Endothelial cell of umbilical vein (primary cell): Measurements from ENCODE around the gene ERMAP. TPM values are rescaled to one million over a fixed set of nuclear protein-coding genes. Genes with fewer than 3 reads are reported as not detected.

Experiments used
- BruUV-seq: library from RNA; stranded (reverse); fragments of 400-500 nt; replicated peaks from 2 replicates; lab custom pipeline; 2021; lab: Mats Ljungman, UMichigan
- CTCF ChIA-PET: fragments of 300-600, 350-600 bp; sonication (Branson Sonifier 250); formaldehyde crosslinking; loops from one replicate; lab custom pipeline; 2021; ENCODE audit warnings: antibody characterized with exemption, inconsistent platforms; lab: Charles Lee
- POLR2A ChIA-PET: fragments of 300-600, 350-600 bp; sonication (Branson Sonifier 250); formaldehyde crosslinking; loops from one replicate; lab custom pipeline; 2021; ENCODE audit warnings: antibody characterized with exemption, inconsistent platforms; lab: Charles Lee
- DNase-seq: peaks from one replicate; pipeline ENCODE4 v3.0.0-alpha.2; 2011; ENCODE audit warnings: low read depth, low spot score
- FAIRE-seq: peaks from 2 replicates; lab custom pipeline; 2011; peaks lifted over from hg19 to GRCh38; lab: Jason Lieb, UNC
- H2AFZ ChIP-seq: 2 replicates; pipeline ENCODE4 v1.6.0; 2012; ENCODE audit warnings: low read depth, low read length, control low read depth, inconsistent platforms
- H3K27ac ChIP-seq: 2 replicates; pipeline ENCODE4 v1.5.1; 2011; ENCODE audit warnings: low read depth, mild to moderate bottlenecking, control low read depth, low read length, moderate library complexity; ENCODE audit not compliant: insufficient read depth
- H3K27me3 ChIP-seq, 2 experiments: 2 replicates each; pipeline versions ENCODE4 v1.6.0 to v1.6.1; 2011; ENCODE audit warnings: low read length in 2 of 2, mixed read lengths in 1 of 2; ENCODE audit not compliant: control insufficient read depth in 2 of 2, insufficient read depth in 2 of 2
- H3K36me3 ChIP-seq, 2 experiments: 2 replicates in 1 of 2; 3 replicates in 1 of 2; pipeline ENCODE4 v1.5.1; 2011; ENCODE audit warnings: low read length in 2 of 2, mild to moderate bottlenecking in 1 of 2, moderate library complexity in 1 of 2; ENCODE audit not compliant: control insufficient read depth in 2 of 2, insufficient read depth in 2 of 2; ENCODE audit errors: extremely low read depth in 1 of 2
- H3K4me1 ChIP-seq: 3 replicates; pipeline ENCODE4 v1.5.1; 2011; ENCODE audit warnings: mild to moderate bottlenecking, low read length; ENCODE audit not compliant: control insufficient read depth, insufficient read depth; ENCODE audit errors: extremely low read depth
- H3K4me2 ChIP-seq: 2 replicates; pipeline ENCODE4 v1.6.1; 2011; ENCODE audit warnings: low read length, control low read depth, mixed read lengths; ENCODE audit not compliant: insufficient read depth
- H3K4me3 ChIP-seq, 3 experiments: fragments of 200-600 bp in 1 of 3; sonication (generic), shearing (Covaris generic) in 1 of 3; replicated peaks in 1 of 3; 2 replicates each; pipeline ENCODE4 v1.5.1; 2011 to 2016; ENCODE audit warnings: control low read depth in 3 of 3, low read length in 3 of 3, mild to moderate bottlenecking in 2 of 3, inconsistent platforms in 1 of 3, low read depth in 1 of 3, moderate library complexity in 1 of 3; ENCODE audit not compliant: insufficient read depth in 1 of 3
- H3K79me2 ChIP-seq: 2 replicates; pipeline ENCODE4 v1.6.0; 2012; ENCODE audit warnings: low read length, inconsistent platforms; ENCODE audit not compliant: control insufficient read depth, insufficient read depth
- H3K9ac ChIP-seq: replicated peaks from 2 replicates; pipeline ENCODE3; 2011; ENCODE audit warnings: low read length, control low read depth; ENCODE audit not compliant: insufficient read depth; ENCODE audit errors: extremely low read depth
- H3K9me1 ChIP-seq: replicated peaks from 3 replicates; pipeline ENCODE4 v1.6.0; 2011; ENCODE audit warnings: mild to moderate bottlenecking, low read length; ENCODE audit not compliant: control insufficient read depth, insufficient read depth; ENCODE audit errors: extremely low read depth
- H3K9me3 ChIP-seq: replicated peaks from 2 replicates; pipeline ENCODE4 v1.5.1; 2012; ENCODE audit warnings: low read length, inconsistent platforms; ENCODE audit not compliant: control insufficient read depth, insufficient read depth
- H4K20me1 ChIP-seq: replicated peaks from 2 replicates; pipeline ENCODE3; 2011; ENCODE audit warnings: mild to moderate bottlenecking, low read length; ENCODE audit not compliant: control insufficient read depth, insufficient read depth; ENCODE audit errors: extremely low read depth
- EZH2 ChIP-seq: IDR thresholded peaks from 2 replicates; pipeline ENCODE4 v1.6.1; 2012; ENCODE audit warnings: borderline replicate concordance, low read depth, mild to moderate bottlenecking, moderate library complexity, low read length, inconsistent platforms; ENCODE audit not compliant: severe bottlenecking
- FOS ChIP-seq: IDR thresholded peaks from 2 replicates; pipeline ENCODE4 v1.6.1; 2011; ENCODE audit warnings: mild to moderate bottlenecking, low read length, moderate library complexity, borderline replicate concordance; ENCODE audit not compliant: insufficient read depth
- GATA2 ChIP-seq: IDR thresholded peaks from 2 replicates; pipeline ENCODE4 v1.7.0; 2011; ENCODE audit warnings: low read depth, mild to moderate bottlenecking, moderate library complexity, mixed read lengths, low read length; ENCODE audit not compliant: insufficient read length, insufficient read depth
- JUN ChIP-seq: IDR thresholded peaks from 2 replicates; pipeline ENCODE4 v1.6.1; 2011; ENCODE audit warnings: borderline replicate concordance, low read depth; ENCODE audit not compliant: insufficient read length, insufficient read depth
- MYC ChIP-seq: IDR thresholded peaks from one replicate; pipeline ENCODE4 v1.6.1; 2011; ENCODE audit warnings: mild to moderate bottlenecking, low read depth, low read length
- POLR2A ChIP-seq: IDR thresholded peaks from 2 replicates; pipeline ENCODE4 v1.6.1; 2012; ENCODE audit warnings: low read depth, mild to moderate bottlenecking, control low read depth, low read length
- POLR2AphosphoS5 ChIP-seq: IDR thresholded peaks from 2 replicates; pipeline ENCODE4 v1.6.1; 2012; ENCODE audit warnings: low read depth, mild to moderate bottlenecking, control low read depth, low read length, moderate library complexity; ENCODE audit not compliant: insufficient read depth
- dilution Hi-C: fragments of 300-500 bp; cut with MboI; formaldehyde crosslinking; loops from one replicate; pipeline ENCODE4 v1.15.0; 2019; ENCODE audit warnings: low sequenced_read_pairs; ENCODE audit not compliant: extremely low pct_ligation_motif_present
- intact Hi-C: fragments of 100-400 bp; cut with micrococcal nuclease; formaldehyde crosslinking; loops from one replicate; pipeline ENCODE4 v1.10.0; 2022
- polyA plus RNA-seq, 4 experiments: library from polyadenylated mRNA; depleted of rRNA in 3 of 4; stranded (reverse) in 3 of 4; unstranded in 1 of 4; fragments of >200 nt; gene quantifications; 2 replicates each; pipeline versions ENCODE4 v1.2.1 to v1.2.3, GENCODE V29; 2011 to 2012; ENCODE audit warnings: missing spikeins in 1 of 4
- total RNA-seq: library from RNA; stranded (reverse); gene quantifications from 2 replicates; pipeline ENCODE4 v1.2.3, GENCODE V29; 2021
- TF ChIP-seq, protein P1 (sequence below): IDR thresholded peaks from 2 replicates; pipeline ENCODE4 v1.6.1; 2011; ENCODE audit not compliant: insufficient read depth, insufficient read length
- TF ChIP-seq, protein P2 (sequence below), 2 donors: IDR thresholded peaks; 1 replicate in 1 of 2; 2 replicates in 1 of 2; pipeline ENCODE4 v1.5.1; 2011; ENCODE audit warnings: low read length in 2 of 2, mild to moderate bottlenecking in 2 of 2, moderate library complexity in 2 of 2, control low read depth in 1 of 2, inconsistent platforms in 1 of 2, low read depth in 1 of 2; ENCODE audit not compliant: insufficient read depth in 1 of 2; ENCODE audit errors: extremely low read depth in 1 of 2

ERMAP gene
- total and polyA plus RNA-seq, 2 donors (not counting 3 experiments of a cell fraction or from before 2014, with no cell fraction given), result 7.8 to 8.6 TPM

DNA sequence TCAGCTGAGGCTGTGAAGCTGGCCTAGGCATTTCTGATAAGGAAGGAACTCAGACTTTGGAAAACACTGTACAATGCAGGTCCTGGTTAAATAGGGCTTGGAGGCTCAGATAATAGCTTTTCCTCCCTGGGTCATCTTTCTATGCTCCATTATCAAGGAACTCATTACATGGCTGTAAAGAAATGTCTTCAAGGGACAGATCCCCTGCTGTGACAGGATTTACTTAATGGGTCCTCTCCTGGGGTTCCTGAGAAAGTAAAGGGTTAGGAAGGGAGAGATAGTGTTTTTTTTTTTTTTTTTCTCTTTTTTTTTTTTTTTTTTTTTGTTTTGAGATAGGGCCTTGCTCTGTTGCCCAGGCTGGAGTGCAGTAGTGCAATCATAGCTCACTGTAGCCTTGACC is 14.4 kb downstream of the ERMAP start:
- no peak overlapping the region for H3K27ac ChIP-seq
- H3K4me2 ChIP-seq, result no peak overlapping the region
- H3K9me1 ChIP-seq, result no peaks in the 10 kb centered on the region
- no peaks in the 10 kb centered on the region for H3K79me2 ChIP-seq
- no peaks in the 10 kb centered on the region for H3K9me3 ChIP-seq
- TF ChIP-seq, protein P1, sequence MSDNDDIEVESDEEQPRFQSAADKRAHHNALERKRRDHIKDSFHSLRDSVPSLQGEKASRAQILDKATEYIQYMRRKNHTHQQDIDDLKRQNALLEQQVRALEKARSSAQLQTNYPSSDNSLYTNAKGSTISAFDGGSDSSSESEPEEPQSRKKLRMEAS, result no peak
- no peak for TF ChIP-seq EZH2
- TF ChIP-seq JUN, result no peak
- TF ChIP-seq MYC, result no peak
- TF ChIP-seq GATA2, result no peak
- TF ChIP-seq POLR2A, result no peak
- TF ChIP-seq, protein P2, sequence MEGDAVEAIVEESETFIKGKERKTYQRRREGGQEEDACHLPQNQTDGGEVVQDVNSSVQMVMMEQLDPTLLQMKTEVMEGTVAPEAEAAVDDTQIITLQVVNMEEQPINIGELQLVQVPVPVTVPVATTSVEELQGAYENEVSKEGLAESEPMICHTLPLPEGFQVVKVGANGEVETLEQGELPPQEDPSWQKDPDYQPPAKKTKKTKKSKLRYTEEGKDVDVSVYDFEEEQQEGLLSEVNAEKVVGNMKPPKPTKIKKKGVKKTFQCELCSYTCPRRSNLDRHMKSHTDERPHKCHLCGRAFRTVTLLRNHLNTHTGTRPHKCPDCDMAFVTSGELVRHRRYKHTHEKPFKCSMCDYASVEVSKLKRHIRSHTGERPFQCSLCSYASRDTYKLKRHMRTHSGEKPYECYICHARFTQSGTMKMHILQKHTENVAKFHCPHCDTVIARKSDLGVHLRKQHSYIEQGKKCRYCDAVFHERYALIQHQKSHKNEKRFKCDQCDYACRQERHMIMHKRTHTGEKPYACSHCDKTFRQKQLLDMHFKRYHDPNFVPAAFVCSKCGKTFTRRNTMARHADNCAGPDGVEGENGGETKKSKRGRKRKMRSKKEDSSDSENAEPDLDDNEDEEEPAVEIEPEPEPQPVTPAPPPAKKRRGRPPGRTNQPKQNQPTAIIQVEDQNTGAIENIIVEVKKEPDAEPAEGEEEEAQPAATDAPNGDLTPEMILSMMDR (IDR thresholded peaks at IDR 0.05; ENCODE audit: extremely low read depth in 1 of 2, insufficient read depth in 1 of 2, low read depth in 1 of 2, low read length in 2 of 2), result no peak
- no peak for TF ChIP-seq FOS
- TF ChIP-seq POLR2AphosphoS5, result no peak
- no peaks in the 10 kb centered on the region for H3K36me3 ChIP-seq
- no peak overlapping the region for H3K4me3 ChIP-seq
- H3K27me3 ChIP-seq, result no peaks in the 10 kb centered on the region
- FAIRE-seq (no peak), DNase-seq (no peak)
- H2AFZ ChIP-seq, result no peak overlapping the region
- no peaks in the 10 kb centered on the region for H4K20me1 ChIP-seq
- dilution Hi-C loops (no loop called here), intact Hi-C loops (no loop called here)
- BruUV-seq, result no TSS peak
- ChIA-PET POLR2A (interaction anchor here (0.6 to 1.2 kb wide), 2 partner anchors 12 to 14 kb away, joined by 4 read pairs; partner anchors contain the start of genes ERMAP and SVBP), CTCF (interaction anchor here (1.0 to 1.2 kb wide), 3 partner anchors 15 to 82 kb away, joined by 3 to 5 read pairs (median 3); partner anchors contain the start of gene ZNF691)
- H3K9ac ChIP-seq, result no peak overlapping the region
- H3K4me1 ChIP-seq, result no peaks in the 10 kb centered on the region
